HCEC 1CT (cell line): ENCODE measurements around the gene HMCES.
A peak's percentile ranks its signal among the peaks of the same experiment; 100 is the strongest.
"Not testable (repeated sequence)": the region's sequence is repeated elsewhere in the genome, so short reads cannot be mapped to it uniquely, and the experiment has no call there.

ENCODE experiments used
- DNase-seq: peaks from one replicate; pipeline ENCODE4 v3.0.0-alpha.2; 2017

Gene HMCES

GRCh38 chr3:129259612-129260477, 18.8 kb upstream of the HMCES start:
- no peak for DNase-seq

GRCh38 chr3:129260606-129261005, 18.1 kb upstream of the HMCES start:
- no peak for DNase-seq

- no peak for DNase-seq
Measured at GRCh38 chr3:129261894-129262293, 16.8 kb upstream of the HMCES start.

- DNase-seq: no peak
Measured at GRCh38 chr3:129263161-129263910, 15.3 kb upstream of the HMCES start.

- DNase-seq: not testable (repeated sequence)
Measured at GRCh38 chr3:129264994-129265393, 13.7 kb upstream of the HMCES start.

GRCh38 chr3:129266651-129267050, 12.0 kb upstream of the HMCES start:
- no peak for DNase-seq

- DNase-seq: no peak
Measured at GRCh38 chr3:129268396-129268795, 10.3 kb upstream of the HMCES start.

- no peak for DNase-seq
Measured at GRCh38 chr3:129271674-129272073, 7.0 kb upstream of the HMCES start.

GRCh38 chr3:129276385-129276784, 2.3 kb upstream of the HMCES start:
- DNase-seq: no peak

- DNase-seq: no peak
Measured at GRCh38 chr3:129277829-129278271, 820 bp upstream of the HMCES start.

- DNase-seq: peak; percentile 52
Measured at GRCh38 chr3:129278966-129279906, 566 bp downstream of the HMCES start.

- no peak for DNase-seq
Measured at GRCh38 chr3:129280183-129280582, 1.5 kb downstream of the HMCES start.

GRCh38 chr3:129281726-129282125, 3.1 kb downstream of the HMCES start:
- no peak for DNase-seq

GRCh38 chr3:129282727-129283327, 4.2 kb downstream of the HMCES start:
- peak; percentile 93 for DNase-seq

GRCh38 chr3:129286081-129286480, 7.4 kb downstream of the HMCES start:
- peak; percentile 13 for DNase-seq

GRCh38 chr3:129288446-129288845, 9.8 kb downstream of the HMCES start:
- no peak for DNase-seq

- DNase-seq: peak; percentile 93
Measured at GRCh38 chr3:129289201-129289921, 10.7 kb downstream of the HMCES start.

GRCh38 chr3:129291236-129291886, 12.7 kb downstream of the HMCES start:
- DNase-seq: peak; percentile 49

- DNase-seq: no peak
Measured at GRCh38 chr3:129295286-129295685, 16.6 kb downstream of the HMCES start.

GRCh38 chr3:129304146-129304961, 25.7 kb downstream of the HMCES start:
- no peak for DNase-seq

- DNase-seq: no peak
Measured at GRCh38 chr3:129304962-129305222, 26.2 kb downstream of the HMCES start.
